Astrocyte of the spinal cord (primary cell): Measurements from ENCODE around the gene OTUD5.

Experiments
- DNase-seq: peaks from one replicate; pipeline ENCODE4 v3.0.0; 2011; ENCODE audit warnings: low read depth, low spot score
- H3K4me3 ChIP-seq: 2 replicates; pipeline ENCODE4 v1.5.1; 2011; ENCODE audit warnings: low read depth, mild to moderate bottlenecking, low read length, moderate library complexity
- CTCF ChIP-seq: IDR thresholded peaks from 2 replicates; pipeline ENCODE4 v1.5.1; 2012; ENCODE audit warnings: low read depth, mild to moderate bottlenecking, low read length, inconsistent platforms
- in situ Hi-C: cut with HindIII; loops from 2 replicates; pipeline ENCODE4 v1.10.0; 2017; ENCODE audit warnings: low sequenced_read_pairs

Gene OTUD5

GRCh38 chrX:48919360-48919841 is 38.0 kb downstream of the OTUD5 start:
- peak overlapping the region; percentile 57 for H3K4me3 ChIP-seq
- DNase-seq: no peak
- TF ChIP-seq CTCF: no peak
- in situ Hi-C loops: no loop called here

- in situ Hi-C loops: no loop called here
- TF ChIP-seq CTCF: peak; percentile 3
- H3K4me3 ChIP-seq: peak within 1 kb of the TSS; percentile 57
- DNase-seq: peak; percentile 87
These were observed 38.6 kb downstream of the OTUD5 start, which contains the start of gene PIM2 for GRCh38 chrX:48918643-48919340. Gene PIM2, minus strand, starts transcription at chrX:48919024. Its CDS starts 190 bp downstream, at chrX:48918834.

- DNase-seq: no peak
- in situ Hi-C loops: no loop called here
- peak overlapping the region; percentile 57 for H3K4me3 ChIP-seq
- TF ChIP-seq CTCF: no peak
These were observed 39.1 kb downstream of the OTUD5 start for GRCh38 chrX:48918301-48918642.

- H3K4me3 ChIP-seq: peak overlapping the region; percentile 57
- in situ Hi-C loops: no loop called here
- peak; percentile 85 for TF ChIP-seq CTCF
- peak; percentile 90 for DNase-seq
These were observed 40.0 kb downstream of the OTUD5 start for GRCh38 chrX:48917139-48918001.

GRCh38 chrX:48914593-48915493 is 42.6 kb downstream of the OTUD5 start:
- H3K4me3 ChIP-seq: no peak overlapping the region
- no peak for DNase-seq
- TF ChIP-seq CTCF: no peak
- in situ Hi-C loops: no loop called here

- no peak overlapping the region for H3K4me3 ChIP-seq
- no peak for TF ChIP-seq CTCF
- in situ Hi-C loops: no loop called here
- DNase-seq: no peak
These were observed 43.6 kb downstream of the OTUD5 start for GRCh38 chrX:48913605-48914366.
